Activated CD4-positive, alpha-beta T cell treated with anti-CD3 and anti-CD28 coated beads, Interleukin-2, amount 10 ng/mL, durations not matched to agents 24 days and 14 days (primary cell): ENCODE measurements around the gene SLC35E4. TPM values are rescaled to one million over a fixed set of nuclear protein-coding genes. Genes with fewer than 3 reads are reported as not detected.
"Not testable (repeated sequence)": the region's sequence is repeated elsewhere in the genome, so short reads cannot be mapped to it uniquely, and the experiment has no call there.

Source experiments
- DNase-seq: peaks from one replicate; pipeline ENCODE4 v3.0.0; 2022
- H3K27ac Mint-ChIP-seq: one replicate; pipeline ENCODE4 v1.8.0; 2022; ENCODE audit warnings: mild to moderate bottlenecking, mixed read lengths
- H3K27me3 Mint-ChIP-seq: one replicate; pipeline ENCODE4 v1.8.0; 2022; ENCODE audit warnings: mixed read lengths
- H3K36me3 Mint-ChIP-seq: one replicate; pipeline ENCODE4 v1.8.0; 2022; ENCODE audit warnings: low read depth, mild to moderate bottlenecking, mixed read lengths
- H3K4me1 Mint-ChIP-seq: one replicate; pipeline ENCODE4 v1.8.0; 2021; ENCODE audit warnings: mixed read lengths
- H3K4me3 Mint-ChIP-seq: one replicate; pipeline ENCODE4 v1.8.0; 2022; ENCODE audit warnings: mild to moderate bottlenecking, moderate library complexity, mixed read lengths
- H3K9me3 Mint-ChIP-seq: one replicate; pipeline ENCODE4 v1.8.0; 2021; ENCODE audit warnings: mixed read lengths
- intact Hi-C: fragments of 100-400 bp; cut with micrococcal nuclease; formaldehyde crosslinking; loops from one replicate; pipeline ENCODE4 v1.15.1; 2023
- total RNA-seq: library from RNA; stranded (reverse); gene quantifications from 2 replicates; pipeline ENCODE4 v1.2.3, GENCODE V29; 2022

Gene SLC35E4
- total RNA-seq, result 6.6 and 7.4 TPM in 2 replicates

- H3K9me3 Mint-ChIP-seq, result no peaks in the 10 kb centered on the region
- H3K27me3 Mint-ChIP-seq, result no peaks in the 10 kb centered on the region
- peak within 1 kb of the TSS; percentile 79 for H3K4me3 Mint-ChIP-seq
- peak; percentile 98 for DNase-seq
- H3K27ac Mint-ChIP-seq, result peak within 1 kb of the TSS; percentile 94
- intact Hi-C loops, result loop anchor here (1.0 to 10.0 kb wide), 5 partner anchors 9 to 449 kb away; partner anchors contain the start of genes OSBP2 and SMTN
- peaks cover 14% of the 10 kb centered on the region for H3K36me3 Mint-ChIP-seq
- peaks cover 28% of the 10 kb centered on the region for H3K4me1 Mint-ChIP-seq
Measured at GRCh38 chr22:30635273-30636225, at the start of gene SLC35E4. Gene SLC35E4, plus strand, starts transcription at chr22:30635781. Its CDS starts 670 bp downstream, at chr22:30636451.

GRCh38 chr22:30586414-30586813 is 49.2 kb upstream of the SLC35E4 start:
- intact Hi-C loops, result no loop called here
- no peak for DNase-seq
- Mint-ChIP-seq H3K27ac (no peak overlapping the region), H3K9me3 (no peaks in the 10 kb centered on the region), H3K27me3 (no peaks in the 10 kb centered on the region), H3K4me1 (no peaks in the 10 kb centered on the region), H3K36me3 (peaks cover 61% of the 10 kb centered on the region), H3K4me3 (no peak overlapping the region)

- H3K4me1 Mint-ChIP-seq, result no peaks in the 10 kb centered on the region
- peaks cover 14% of the 10 kb centered on the region for H3K27me3 Mint-ChIP-seq
- H3K27ac Mint-ChIP-seq, result no peak overlapping the region
- intact Hi-C loops, result loop anchor here (5.0 kb wide), 1 partner anchor 151 kb away; no protein-coding TSS in a partner anchor
- H3K9me3 Mint-ChIP-seq, result no peaks in the 10 kb centered on the region
- H3K36me3 Mint-ChIP-seq, result peaks cover 26% of the 10 kb centered on the region
- no peak for DNase-seq
- no peak overlapping the region for H3K4me3 Mint-ChIP-seq
Measured at GRCh38 chr22:30591191-30591587, 44.4 kb upstream of the SLC35E4 start.

- peaks cover 14% of the 10 kb centered on the region for H3K27me3 Mint-ChIP-seq
- DNase-seq, result peak; percentile 98
- peaks cover 21% of the 10 kb centered on the region for H3K36me3 Mint-ChIP-seq
- no peaks in the 10 kb centered on the region for H3K4me1 Mint-ChIP-seq
- no peak within 1 kb of the TSS for H3K4me3 Mint-ChIP-seq
- H3K27ac Mint-ChIP-seq, result no peak within 1 kb of the TSS
- H3K9me3 Mint-ChIP-seq, result no peaks in the 10 kb centered on the region
- intact Hi-C loops, result loop anchor here (1.0 to 5.0 kb wide), 5 partner anchors 15 to 825 kb away; partner anchors contain the start of genes SLC35E4, TCN2, UQCR10 and ZMAT5
Measured at GRCh38 chr22:30591588-30592359, 43.8 kb upstream of the SLC35E4 start, which contains the start of gene PES1. Gene PES1, minus strand, starts transcription at chr22:30591910. Its CDS starts 77 bp downstream, at chr22:30591833.

- not testable (repeated sequence) for H3K9me3 Mint-ChIP-seq, H3K4me1 Mint-ChIP-seq, H3K27ac Mint-ChIP-seq, DNase-seq, H3K4me3 Mint-ChIP-seq
- intact Hi-C loops, result loop anchor here (1.0 to 5.0 kb wide), 5 partner anchors 14 to 826 kb away; partner anchors contain the start of genes SLC35E4, TCN2, UQCR10 and ZMAT5
- H3K36me3 Mint-ChIP-seq, result peaks cover 17% of the 10 kb centered on the region
- peaks cover 14% of the 10 kb centered on the region for H3K27me3 Mint-ChIP-seq
Measured at GRCh38 chr22:30592360-30592713, 43.2 kb upstream of the SLC35E4 start.

GRCh38 chr22:30596199-30596598 is 39.4 kb upstream of the SLC35E4 start:
- intact Hi-C loops, result no loop called here
- Mint-ChIP-seq H3K27me3 (peaks cover 17% of the 10 kb centered on the region), H3K4me3 (no peak overlapping the region), H3K36me3 (no peaks in the 10 kb centered on the region), H3K9me3 (no peaks in the 10 kb centered on the region), H3K27ac (no peak overlapping the region), H3K4me1 (no peaks in the 10 kb centered on the region)
- DNase-seq, result no peak

GRCh38 chr22:30596886-30597285 is 38.7 kb upstream of the SLC35E4 start:
- no peaks in the 10 kb centered on the region for H3K9me3 Mint-ChIP-seq
- H3K27ac Mint-ChIP-seq, result no peak overlapping the region
- no peak overlapping the region for H3K4me3 Mint-ChIP-seq
- peaks cover 17% of the 10 kb centered on the region for H3K27me3 Mint-ChIP-seq
- intact Hi-C loops, result no loop called here
- peaks cover under 1% of the 10 kb centered on the region for H3K4me1 Mint-ChIP-seq
- no peak for DNase-seq
- H3K36me3 Mint-ChIP-seq, result no peaks in the 10 kb centered on the region

GRCh38 chr22:30598986-30599385 is 36.6 kb upstream of the SLC35E4 start:
- no peak for DNase-seq
- intact Hi-C loops, result no loop called here
- Mint-ChIP-seq H3K36me3 (no peaks in the 10 kb centered on the region), H3K4me3 (no peak overlapping the region), H3K9me3 (no peaks in the 10 kb centered on the region), H3K27ac (no peak overlapping the region), H3K4me1 (peaks cover 6% of the 10 kb centered on the region), H3K27me3 (peaks cover 7% of the 10 kb centered on the region)

GRCh38 chr22:30600921-30601320 is 34.7 kb upstream of the SLC35E4 start:
- H3K4me1 Mint-ChIP-seq, result peaks cover 12% of the 10 kb centered on the region
- no peak overlapping the region for H3K27ac Mint-ChIP-seq
- no peak for DNase-seq
- no peak overlapping the region for H3K4me3 Mint-ChIP-seq
- no peaks in the 10 kb centered on the region for H3K36me3 Mint-ChIP-seq
- H3K27me3 Mint-ChIP-seq, result peaks cover 3% of the 10 kb centered on the region
- intact Hi-C loops, result no loop called here
- H3K9me3 Mint-ChIP-seq, result no peaks in the 10 kb centered on the region

- Mint-ChIP-seq H3K4me3 (no peak overlapping the region), H3K27ac (no peak overlapping the region), H3K27me3 (peaks cover 3% of the 10 kb centered on the region), H3K9me3 (no peaks in the 10 kb centered on the region), H3K36me3 (no peaks in the 10 kb centered on the region), H3K4me1 (peaks cover 12% of the 10 kb centered on the region)
- intact Hi-C loops, result no loop called here
- no peak for DNase-seq
Measured at GRCh38 chr22:30601464-30601863, 34.1 kb upstream of the SLC35E4 start.

- DNase-seq, result peak; percentile 73
- Mint-ChIP-seq H3K27ac (peak overlapping the region; percentile 52), H3K9me3 (no peaks in the 10 kb centered on the region), H3K27me3 (peaks cover 3% of the 10 kb centered on the region), H3K4me3 (no peak overlapping the region), H3K36me3 (no peaks in the 10 kb centered on the region), H3K4me1 (peaks cover 16% of the 10 kb centered on the region)
- intact Hi-C loops, result no loop called here
Measured at GRCh38 chr22:30602049-30602448, 33.5 kb upstream of the SLC35E4 start.

- no peak for DNase-seq
- H3K4me3 Mint-ChIP-seq, result no peak overlapping the region
- peaks cover 33% of the 10 kb centered on the region for H3K4me1 Mint-ChIP-seq
- H3K27ac Mint-ChIP-seq, result no peak overlapping the region
- intact Hi-C loops, result no loop called here
- no peaks in the 10 kb centered on the region for H3K9me3 Mint-ChIP-seq
- no peaks in the 10 kb centered on the region for H3K36me3 Mint-ChIP-seq
- peaks cover 3% of the 10 kb centered on the region for H3K27me3 Mint-ChIP-seq
Measured at GRCh38 chr22:30603801-30604200, 31.8 kb upstream of the SLC35E4 start.

GRCh38 chr22:30604723-30605122 is 30.9 kb upstream of the SLC35E4 start:
- intact Hi-C loops, result no loop called here
- Mint-ChIP-seq H3K36me3 (no peaks in the 10 kb centered on the region), H3K27ac (no peak overlapping the region)

More at GRCh38 chr22:30604723-30605122, 30.9 kb upstream of the SLC35E4 start:
- Mint-ChIP-seq H3K9me3 (no peaks in the 10 kb centered on the region), H3K4me1 (peaks cover 41% of the 10 kb centered on the region), H3K4me3 (no peak overlapping the region), H3K27me3 (peaks cover 3% of the 10 kb centered on the region)
- no peak for DNase-seq
